Glutamatergic neuron (in vitro differentiated cells): Measurements from ENCODE around the gene ZMYND8. TPM values are rescaled to one million over a fixed set of nuclear protein-coding genes. Genes with fewer than 3 reads are reported as not detected.
A peak's percentile ranks its signal among the peaks of the same experiment; 100 is the strongest.
"Not testable (repeated sequence)": the region's sequence is repeated elsewhere in the genome, so short reads cannot be mapped to it uniquely, and the experiment has no call there.

Experiments used
- DNase-seq: peaks from one replicate; pipeline ENCODE4 v3.0.0; 2022
- H3K27ac Mint-ChIP-seq: one replicate; pipeline ENCODE4 v1.8.0; 2020; ENCODE audit warnings: mild to moderate bottlenecking, mixed read lengths, inconsistent platforms; ENCODE audit not compliant: unreplicated experiment
- H3K27me3 Mint-ChIP-seq: one replicate; pipeline ENCODE4 v1.8.0; 2020; ENCODE audit warnings: mild to moderate bottlenecking, moderate library complexity, mixed read lengths, inconsistent platforms; ENCODE audit not compliant: unreplicated experiment
- H3K36me3 Mint-ChIP-seq: one replicate; pipeline ENCODE4 v1.8.0; 2020; ENCODE audit warnings: mild to moderate bottlenecking, mixed read lengths, inconsistent platforms; ENCODE audit not compliant: unreplicated experiment
- H3K4me1 Mint-ChIP-seq: one replicate; pipeline ENCODE4 v1.8.0; 2020; ENCODE audit warnings: mild to moderate bottlenecking, low read depth, mixed read lengths, inconsistent platforms; ENCODE audit not compliant: unreplicated experiment
- H3K4me3 Mint-ChIP-seq: one replicate; pipeline ENCODE4 v1.8.0; 2020; ENCODE audit warnings: mild to moderate bottlenecking, mixed read lengths, inconsistent platforms; ENCODE audit not compliant: unreplicated experiment
- H3K9me3 Mint-ChIP-seq: one replicate; pipeline ENCODE4 v1.8.0; 2020; ENCODE audit warnings: mild to moderate bottlenecking, moderate library complexity, mixed read lengths, inconsistent platforms; ENCODE audit not compliant: unreplicated experiment
- CTCF ChIP-seq: fragments of 200-600 bp; sonication (generic); IDR thresholded peaks from one replicate; pipeline ENCODE4 v1.5.0; 2021; ENCODE audit not compliant: partially characterized antibody, unreplicated experiment
- total RNA-seq: library from RNA; stranded (reverse); fragmentation: NEBNext Ultra II Directional; extraction: Animal tissue kit (Norgen Biotek cat#: 25700); gene quantifications from one replicate; pipeline ENCODE4 v1.2.1, GENCODE V29; 2021; ENCODE audit not compliant: unreplicated experiment

The ZMYND8 gene
- total RNA-seq, 1 donor from 2014 or later: 116 TPM

GRCh38 chr20:47280228-47280627 is 76.3 kb downstream of the ZMYND8 start:
- TF ChIP-seq CTCF: no peak
- no peaks in the 10 kb centered on the region for H3K36me3 Mint-ChIP-seq

GRCh38 chr20:47278907-47279348 is 77.6 kb downstream of the ZMYND8 start:
- TF ChIP-seq CTCF: no peak

More at GRCh38 chr20:47280228-47280627, 76.3 kb downstream of the ZMYND8 start:
- H3K9me3 Mint-ChIP-seq: peaks cover 6% of the 10 kb centered on the region
- no peak overlapping the region for H3K4me3 Mint-ChIP-seq
- H3K4me1 Mint-ChIP-seq: peaks cover 7% of the 10 kb centered on the region
- DNase-seq: no peak
- peaks cover 4% of the 10 kb centered on the region for H3K27me3 Mint-ChIP-seq
- H3K27ac Mint-ChIP-seq: peak overlapping the region; percentile 29

GRCh38 chr20:47277535-47277872 is 79.0 kb downstream of the ZMYND8 start:
- not testable (repeated sequence) for H3K27me3 Mint-ChIP-seq, H3K9me3 Mint-ChIP-seq, H3K36me3 Mint-ChIP-seq

More at GRCh38 chr20:47278907-47279348, 77.6 kb downstream of the ZMYND8 start:
- peaks cover 6% of the 10 kb centered on the region for H3K9me3 Mint-ChIP-seq
- no peak for DNase-seq
- peaks cover 4% of the 10 kb centered on the region for H3K27me3 Mint-ChIP-seq
- H3K4me3 Mint-ChIP-seq: no peak overlapping the region
- no peaks in the 10 kb centered on the region for H3K36me3 Mint-ChIP-seq
- no peak overlapping the region for H3K27ac Mint-ChIP-seq
- H3K4me1 Mint-ChIP-seq: peaks cover 3% of the 10 kb centered on the region

GRCh38 chr20:47276851-47277534 is 79.5 kb downstream of the ZMYND8 start:
- Mint-ChIP-seq H3K4me1 (peaks cover 6% of the 10 kb centered on the region), H3K27ac (peak overlapping the region; percentile 31), H3K9me3 (peaks cover 6% of the 10 kb centered on the region), H3K36me3 (no peaks in the 10 kb centered on the region), H3K27me3 (peaks cover 7% of the 10 kb centered on the region), H3K4me3 (no peak overlapping the region)
- DNase-seq: no peak
- TF ChIP-seq CTCF: no peak

More at GRCh38 chr20:47277535-47277872, 79.0 kb downstream of the ZMYND8 start:
- not testable (repeated sequence) for DNase-seq, H3K27ac Mint-ChIP-seq, H3K4me1 Mint-ChIP-seq, H3K4me3 Mint-ChIP-seq

GRCh38 chr20:47276251-47276650 is 80.2 kb downstream of the ZMYND8 start:
- Mint-ChIP-seq H3K36me3 (no peaks in the 10 kb centered on the region), H3K4me1 (peaks cover 6% of the 10 kb centered on the region), H3K27me3 (peaks cover 7% of the 10 kb centered on the region), H3K4me3 (no peak overlapping the region), H3K9me3 (peaks cover 4% of the 10 kb centered on the region), H3K27ac (no peak overlapping the region)
- no peak for DNase-seq
- TF ChIP-seq CTCF: no peak
